Stimulated activated CD4-positive, alpha-beta T cell treated with anti-CD3 and anti-CD28 coated beads, Interleukin-1b, Interleukin-23, amount 100 ng/mL, for 1 hour (primary cell): ENCODE measurements around the gene TACO1.

Experiments used
- DNase-seq, 2 donors: peaks; one replicate each; pipeline ENCODE4 v3.0.0-alpha.2; 2020; ENCODE audit warnings: low read depth in 2 of 2

Gene TACO1

DNA sequence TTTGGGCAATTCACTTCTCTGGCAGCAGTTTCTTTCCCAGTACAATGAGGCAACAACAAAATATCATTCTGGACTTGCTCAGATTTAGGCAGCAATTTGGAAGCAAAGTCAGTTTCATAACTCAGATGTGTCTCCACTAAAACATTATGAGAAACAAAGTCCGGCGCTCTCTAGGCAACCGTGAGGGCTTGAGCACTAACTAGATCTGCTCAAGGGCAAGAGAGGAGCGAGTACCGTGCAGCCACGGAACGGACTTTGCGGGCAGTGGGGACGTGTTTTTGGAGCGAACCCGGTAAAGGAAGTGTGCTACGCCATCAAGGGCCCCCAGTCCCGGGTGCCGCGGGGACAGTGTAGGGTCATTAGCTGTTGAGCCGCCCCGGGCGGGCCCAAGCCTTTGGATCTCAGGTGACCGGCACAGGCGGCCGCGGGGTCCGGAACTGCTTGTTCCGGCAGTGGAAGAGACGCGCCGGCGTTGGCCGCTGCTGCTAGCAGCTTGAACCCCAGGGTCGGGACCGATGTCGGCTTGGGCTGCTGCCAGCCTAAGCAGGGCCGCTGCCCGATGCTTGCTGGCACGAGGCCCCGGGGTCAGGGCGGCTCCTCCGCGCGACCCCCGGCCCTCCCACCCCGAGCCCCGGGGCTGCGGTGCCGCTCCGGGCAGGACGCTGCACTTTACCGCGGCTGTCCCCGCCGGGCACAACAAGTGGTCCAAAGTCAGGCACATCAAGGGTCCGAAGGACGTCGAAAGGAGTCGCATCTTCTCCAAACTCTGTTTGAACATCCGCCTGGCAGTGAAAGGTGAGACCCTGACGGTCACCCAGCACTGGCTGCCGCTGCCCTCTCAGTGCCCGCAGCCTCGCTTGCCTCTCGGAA, at the start of gene TACO1:
Gene TACO1, plus strand, starts transcription at position 327 of the 870 bp plus-strand sequence. Its CDS starts 189 bp downstream, at position 516.
- DNase-seq: peak; percentile 39 to 68

DNA sequence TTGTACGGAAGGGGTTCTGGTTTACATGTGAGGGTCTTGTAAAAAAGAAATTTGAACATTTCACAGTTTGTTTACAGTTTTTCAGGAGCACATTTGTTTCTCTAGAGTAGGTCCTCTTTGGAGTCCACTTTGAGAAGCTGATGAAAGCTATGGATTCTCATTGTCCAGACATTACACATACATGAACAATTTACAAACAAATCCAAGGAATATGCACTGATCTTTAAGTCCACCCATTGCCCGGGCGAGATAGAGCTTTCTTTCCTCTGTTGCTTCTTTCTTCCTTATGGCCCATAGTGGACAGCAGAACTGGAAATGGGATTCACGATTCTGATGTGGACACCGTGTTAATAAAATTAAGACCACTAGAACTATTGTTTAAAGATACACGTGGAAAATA, 48.5 kb upstream of the TACO1 start:
- no peak for DNase-seq

DNA sequence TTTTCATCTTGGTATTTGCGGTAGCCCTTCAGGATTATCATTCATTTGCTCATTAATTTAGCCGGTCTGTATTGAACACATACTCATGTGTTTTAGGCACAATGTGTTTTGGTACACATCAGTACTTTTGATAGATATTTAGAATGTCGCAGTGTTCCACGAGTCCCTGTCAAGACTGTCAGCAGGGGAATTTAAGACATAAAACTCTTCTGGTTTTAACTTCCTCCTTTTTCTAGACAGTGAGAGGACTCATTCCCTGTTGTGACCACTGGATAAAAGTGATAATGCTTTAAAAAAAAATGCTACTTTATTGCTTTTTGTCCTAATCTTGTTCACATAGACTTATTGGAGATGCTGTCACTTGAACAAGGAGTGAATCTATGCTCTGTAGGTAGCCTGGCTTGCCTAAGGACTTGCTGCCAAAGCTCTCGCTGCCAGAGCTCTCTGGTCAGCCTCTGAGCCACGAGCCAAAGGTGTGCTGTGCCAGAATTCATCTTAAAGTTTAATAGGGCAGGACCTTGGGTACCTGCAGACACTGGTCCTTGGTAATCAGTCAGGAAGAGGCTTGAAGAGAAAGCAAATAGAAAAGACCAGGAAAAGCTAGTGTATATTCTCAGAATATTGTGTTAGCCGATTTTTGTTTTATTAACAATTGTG, 45.1 kb upstream of the TACO1 start:
- no peak for DNase-seq

DNA sequence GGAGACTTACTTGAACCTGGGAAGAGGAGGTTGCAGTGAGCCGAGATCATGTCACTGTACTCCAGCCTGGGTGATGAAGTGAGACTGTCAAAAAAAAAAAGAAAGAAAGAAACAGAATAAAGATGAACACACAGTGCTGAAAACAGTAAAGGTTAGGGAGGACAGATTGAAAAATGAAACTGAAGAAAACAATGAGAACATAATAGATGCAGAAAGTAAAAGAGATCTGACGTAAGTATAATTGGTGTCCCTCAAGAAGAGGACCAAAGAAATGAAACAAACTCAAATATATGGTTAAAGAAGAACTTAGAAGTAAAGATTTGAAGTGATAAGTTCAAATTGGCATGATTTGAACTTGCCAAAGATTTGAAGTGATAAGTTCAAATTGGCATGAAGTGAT, 43.3 kb upstream of the TACO1 start:
- no peak for DNase-seq

DNA sequence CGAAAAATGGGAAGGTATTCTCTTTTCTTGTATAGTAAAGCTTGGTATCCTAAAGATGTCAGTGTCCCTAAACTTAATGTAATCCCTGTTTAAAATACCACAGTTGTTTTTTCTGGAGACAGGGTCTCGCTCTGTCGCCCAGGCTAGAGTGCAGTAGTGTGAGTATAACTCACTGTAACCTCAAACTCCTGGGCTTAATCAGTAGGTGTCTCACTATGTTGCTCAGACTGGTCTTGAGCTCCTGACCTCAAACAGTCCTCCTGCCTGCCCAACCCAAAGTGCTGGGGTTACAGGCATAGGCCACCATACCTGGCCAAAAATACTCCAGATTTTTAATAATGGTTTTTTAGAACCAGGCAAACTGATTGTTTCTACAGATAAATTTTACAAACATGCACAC, 42.3 kb upstream of the TACO1 start:
- no peak for DNase-seq

DNA sequence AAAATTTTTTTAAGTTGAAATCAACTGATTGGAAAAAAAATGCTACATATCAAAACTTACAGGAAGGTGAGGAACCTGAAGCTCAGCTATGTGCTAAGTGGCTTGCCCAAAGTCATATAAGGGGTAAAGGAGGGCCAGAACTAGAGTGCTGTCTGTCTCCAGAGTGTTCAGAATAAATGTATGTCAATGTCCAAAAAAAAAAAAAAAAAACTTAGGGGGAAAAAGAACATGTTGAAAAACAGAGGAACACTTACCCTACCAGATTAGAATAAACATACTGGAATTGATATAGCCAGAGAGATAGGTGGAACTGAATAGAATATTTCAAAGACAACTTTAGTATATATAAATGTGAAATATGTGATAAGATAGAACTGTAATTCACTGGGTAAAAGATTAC, 38.9 kb upstream of the TACO1 start:
- no peak for DNase-seq

DNA sequence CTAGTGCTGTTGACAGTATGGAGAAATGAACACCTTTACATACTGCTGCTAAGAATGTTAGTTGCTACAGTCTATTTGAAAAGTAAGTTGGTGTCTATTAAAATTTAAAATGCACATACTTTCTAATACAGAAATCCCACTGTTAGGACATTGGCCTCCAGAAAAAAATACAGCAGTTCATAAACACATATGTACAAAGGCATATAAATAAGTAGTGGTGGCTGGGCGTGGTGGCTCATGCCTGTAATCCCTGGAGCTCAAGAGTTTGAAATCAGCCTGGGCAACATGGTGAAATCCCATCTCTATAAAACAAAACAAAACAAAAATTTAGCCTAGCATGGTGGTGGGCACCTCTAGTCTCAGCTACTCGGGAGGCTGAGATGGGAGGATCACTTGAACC, 37.4 kb upstream of the TACO1 start:
- no peak for DNase-seq

DNA sequence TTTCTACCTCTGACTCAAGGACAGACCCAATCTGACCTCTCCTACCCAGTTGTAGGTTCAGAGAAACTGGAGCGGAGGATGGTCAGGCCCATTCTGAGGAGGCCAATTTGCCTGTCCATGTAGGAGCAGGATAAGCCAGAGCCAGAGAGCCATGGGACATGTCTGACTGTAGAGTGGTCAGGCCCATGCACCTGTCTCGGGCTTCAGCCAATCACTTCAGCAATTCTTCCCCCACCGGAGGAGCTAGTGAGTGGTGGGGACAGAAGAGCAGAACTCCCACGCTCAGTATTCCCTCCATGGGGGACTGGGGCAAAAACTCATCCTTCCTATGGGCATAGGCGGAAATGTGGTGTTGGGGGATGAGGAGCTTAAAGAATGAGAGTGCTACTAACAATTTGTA, 36.1 kb upstream of the TACO1 start:
- DNase-seq: no peak

DNA sequence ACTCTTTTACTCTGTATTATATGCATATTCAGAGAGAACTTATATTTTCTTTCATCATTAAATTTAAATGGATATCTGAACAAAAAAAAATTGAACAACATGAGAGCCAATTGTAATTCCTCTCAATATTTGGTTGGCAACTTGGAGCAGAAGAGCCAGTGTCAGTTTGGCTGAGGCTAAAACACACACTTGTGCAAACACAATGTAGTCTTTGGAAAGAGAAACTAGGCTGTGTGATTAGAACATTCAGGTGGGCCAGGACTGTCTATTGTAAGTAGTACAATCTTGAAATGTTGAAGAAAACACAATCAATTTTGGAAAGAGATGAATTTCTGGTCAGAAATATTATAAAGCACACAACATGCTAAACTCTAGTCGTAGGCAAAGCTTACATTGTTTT, 33.5 kb upstream of the TACO1 start:
- no peak for DNase-seq

DNA sequence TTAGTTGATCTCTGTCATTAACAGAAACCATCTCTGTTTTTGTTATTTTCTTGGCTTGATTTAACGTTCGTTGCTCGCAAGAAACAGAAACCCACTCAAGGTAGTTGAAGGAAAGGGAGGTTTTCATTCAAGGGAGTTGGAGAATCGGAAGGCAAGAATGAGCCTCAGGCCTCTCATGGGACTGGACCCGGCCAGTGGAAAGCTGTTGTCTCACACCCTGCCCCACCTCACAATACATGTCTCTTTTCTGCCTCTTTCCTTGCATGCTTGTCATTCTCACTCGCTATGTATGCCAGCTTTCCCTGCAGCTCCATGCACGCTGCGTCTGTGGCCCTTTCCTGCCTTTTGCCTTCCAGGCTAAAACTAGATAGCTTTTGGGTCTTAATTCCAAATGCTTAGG, 32.1 kb upstream of the TACO1 start:
- no peak for DNase-seq

DNA sequence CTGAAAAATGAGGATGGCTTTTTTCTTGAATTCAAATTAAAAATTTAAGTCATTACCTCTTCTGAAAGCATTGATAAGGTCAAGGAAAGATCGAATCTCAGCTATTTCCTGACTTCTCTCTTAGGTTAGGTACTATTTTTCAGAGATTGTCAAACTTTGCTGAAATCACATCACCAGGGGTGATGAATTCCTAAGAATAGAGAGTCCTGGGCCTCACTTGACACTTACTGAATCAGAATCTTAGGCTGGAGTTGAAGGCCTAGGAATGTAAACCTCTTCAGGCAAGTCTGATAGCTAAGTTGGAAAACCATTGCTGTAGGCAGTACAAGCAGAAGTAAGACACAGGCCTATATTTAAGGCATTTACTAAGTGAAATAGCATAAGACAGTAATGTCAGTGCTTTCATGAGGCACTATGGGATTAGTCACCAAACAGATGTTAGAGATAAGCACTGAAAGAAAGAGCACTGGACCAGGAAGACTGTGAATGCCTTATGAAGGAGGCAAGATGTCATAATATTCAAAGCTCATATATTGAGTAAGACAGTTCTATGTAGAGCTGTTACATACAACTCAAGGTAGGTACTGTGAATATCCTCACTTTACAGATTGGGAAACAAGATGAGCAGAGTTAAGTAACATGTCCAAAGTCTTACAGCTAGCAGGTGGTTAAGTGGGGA, 28.9 kb upstream of the TACO1 start:
- no peak for DNase-seq

DNA sequence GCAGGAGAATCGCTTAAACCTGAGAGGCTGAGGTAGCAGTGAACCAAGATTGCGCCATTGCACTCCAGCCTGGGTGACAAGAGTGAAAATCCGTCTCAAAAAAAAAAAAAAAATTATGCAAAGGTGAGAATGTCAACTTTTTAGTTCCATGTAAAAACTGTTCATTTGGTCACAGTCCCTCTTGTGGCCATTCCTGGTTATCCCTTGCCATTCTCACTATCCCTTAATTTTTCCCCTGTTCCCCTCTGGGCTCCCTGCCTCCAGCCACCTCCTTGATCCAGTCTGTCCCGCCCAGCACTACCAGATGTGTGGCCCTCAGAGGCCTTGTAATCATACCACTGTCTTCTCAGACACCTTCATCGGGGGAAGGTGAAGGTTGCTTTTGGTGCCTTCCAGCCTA, 27.1 kb upstream of the TACO1 start:
- DNase-seq: no peak

DNA sequence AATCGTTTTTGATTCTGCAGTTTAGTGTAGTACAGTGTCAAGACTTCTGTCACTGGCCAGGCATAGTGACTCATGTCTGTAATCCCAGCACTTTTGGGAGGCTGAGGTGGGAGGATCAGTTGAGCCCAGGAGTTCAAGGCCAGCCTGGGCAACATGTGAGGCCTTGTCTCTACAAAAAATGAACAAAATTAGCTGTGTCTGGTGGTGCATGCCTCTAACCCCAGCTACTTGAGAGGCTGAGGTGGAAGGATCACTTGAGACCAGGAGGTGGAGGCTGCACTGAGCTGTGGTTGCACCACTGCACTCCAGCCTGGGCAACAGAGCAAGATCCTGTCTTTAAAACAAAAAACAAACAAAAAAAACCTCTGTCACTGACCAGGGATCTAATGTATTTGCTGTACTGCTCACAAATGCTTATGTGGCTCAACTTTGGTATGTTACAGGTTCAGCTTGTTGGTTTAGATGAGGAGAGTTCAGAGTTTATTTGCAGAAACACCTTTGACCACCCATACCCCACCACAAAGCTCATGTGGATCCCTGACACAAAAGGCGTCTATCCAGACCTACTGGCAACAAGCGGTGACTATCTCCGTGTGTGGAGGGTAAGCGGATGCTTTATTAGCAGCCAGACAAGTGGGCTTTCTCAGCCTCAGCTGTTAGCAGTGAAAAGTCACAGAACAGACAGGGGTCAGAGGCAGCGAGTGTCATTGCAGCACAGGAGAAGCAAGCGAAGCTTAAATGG, 22.5 kb upstream of the TACO1 start:
- no peak for DNase-seq

DNA sequence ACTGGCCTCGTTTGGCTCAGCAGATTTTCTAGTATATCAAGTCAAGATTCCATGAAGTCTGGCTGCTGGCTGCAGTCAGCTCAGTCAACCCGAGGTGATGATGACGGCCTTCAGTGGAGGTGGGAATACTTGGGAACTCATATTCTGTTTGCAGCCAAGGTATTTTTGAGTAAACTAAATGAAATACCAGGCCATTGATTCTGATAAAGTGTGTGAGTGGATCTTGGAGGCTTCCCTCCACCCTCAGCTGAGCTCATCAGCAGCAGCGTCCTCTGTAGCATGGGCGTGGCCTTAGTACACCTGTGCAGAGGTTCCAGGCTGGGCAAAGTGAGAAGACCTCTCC, 22.0 kb upstream of the TACO1 start:
- DNase-seq: no peak

DNA sequence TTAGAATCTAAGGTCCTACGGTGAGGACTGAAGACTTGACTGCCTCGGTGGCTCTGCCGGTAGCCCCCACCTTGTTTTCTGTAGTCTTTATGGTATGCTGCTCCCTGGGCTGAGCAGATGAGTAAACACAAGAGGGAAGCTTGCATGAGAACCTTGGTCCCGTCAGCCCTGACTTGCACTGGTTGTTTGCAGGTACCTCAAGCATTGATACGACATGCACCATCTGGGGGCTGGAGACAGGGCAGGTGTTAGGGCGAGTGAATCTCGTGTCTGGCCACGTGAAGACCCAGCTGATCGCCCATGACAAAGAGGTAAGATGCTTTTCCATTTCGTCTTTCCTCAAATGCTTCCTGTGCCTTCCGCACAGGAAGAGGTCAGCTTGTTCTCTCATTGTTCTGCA, 21.1 kb upstream of the TACO1 start:
- no peak for DNase-seq

DNA sequence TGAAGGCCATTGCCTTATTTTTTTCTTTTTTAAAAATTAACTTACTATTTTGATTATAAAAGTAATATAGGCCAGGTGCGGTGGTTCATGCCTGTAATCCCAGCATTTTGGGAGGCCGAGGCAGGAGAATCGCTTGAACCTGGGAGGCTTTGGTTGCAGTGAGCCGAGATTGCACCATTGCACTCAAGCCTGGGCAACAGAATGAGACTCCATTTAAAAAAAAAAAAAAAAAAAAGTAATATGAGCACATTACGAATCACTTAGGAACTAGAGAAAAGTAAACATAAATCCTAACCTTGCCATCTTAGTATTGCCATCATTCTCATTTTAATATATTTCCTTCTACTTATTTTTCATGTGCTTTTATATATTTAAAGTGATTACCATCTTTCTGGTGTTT, 12.9 kb upstream of the TACO1 start:
- no peak for DNase-seq

DNA sequence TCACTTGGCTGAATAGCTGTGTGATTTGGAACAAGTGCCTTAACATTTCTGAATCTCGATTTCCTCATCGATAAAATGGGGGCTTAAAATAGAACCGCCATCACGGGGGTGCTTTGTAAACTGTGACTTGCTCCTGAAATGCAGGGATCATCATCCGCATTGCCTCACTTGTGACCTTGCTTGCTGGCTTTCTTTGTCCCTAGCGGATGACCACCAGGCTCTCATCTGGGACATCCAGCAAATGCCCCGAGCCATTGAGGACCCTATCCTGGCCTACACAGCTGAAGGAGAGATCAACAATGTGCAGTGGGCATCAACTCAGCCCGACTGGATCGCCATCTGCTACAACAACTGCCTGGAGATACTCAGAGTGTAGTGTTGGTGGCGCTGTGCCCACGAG, 11.9 kb upstream of the TACO1 start:
- DNase-seq: no peak

DNA sequence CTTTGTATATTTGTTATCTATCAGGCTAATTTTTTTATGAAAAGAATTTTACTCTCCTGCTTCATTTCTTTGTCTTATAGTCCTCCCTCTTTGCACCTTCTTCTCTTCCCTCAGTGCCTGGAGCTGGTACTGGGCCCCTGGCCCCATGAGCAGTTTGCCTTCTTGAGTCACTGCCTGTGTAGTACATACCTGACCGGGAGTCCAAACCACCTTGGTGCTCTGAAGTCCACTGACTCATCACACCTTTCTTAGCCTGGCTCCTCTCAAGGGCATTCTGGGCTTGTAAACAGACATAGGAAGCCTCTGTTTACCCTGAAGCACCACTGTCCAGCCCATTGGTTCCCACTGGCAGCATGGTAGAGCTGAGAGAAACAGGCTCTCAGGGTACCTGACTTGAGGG, 11.0 kb upstream of the TACO1 start:
- no peak for DNase-seq

DNA sequence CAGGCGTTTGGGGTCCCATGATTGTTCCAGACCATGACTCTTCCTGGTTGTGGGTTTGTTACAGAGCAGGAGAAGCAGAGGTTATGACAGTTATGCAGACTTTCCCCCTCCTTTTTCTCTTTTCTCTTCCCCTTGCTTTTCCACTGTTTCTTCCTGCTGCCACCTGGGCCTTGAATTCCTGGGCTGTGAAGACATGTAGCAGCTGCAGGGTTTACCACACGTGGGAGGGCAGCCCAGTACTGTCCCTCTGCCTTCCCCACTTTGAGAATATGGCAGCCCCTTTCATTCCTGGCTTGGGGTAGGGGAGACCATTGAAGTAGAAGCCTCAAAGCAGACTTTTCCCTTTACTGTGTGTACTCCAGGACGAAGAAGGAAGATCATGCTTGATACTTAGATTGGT, 7.9 kb upstream of the TACO1 start:
- no peak for DNase-seq

DNA sequence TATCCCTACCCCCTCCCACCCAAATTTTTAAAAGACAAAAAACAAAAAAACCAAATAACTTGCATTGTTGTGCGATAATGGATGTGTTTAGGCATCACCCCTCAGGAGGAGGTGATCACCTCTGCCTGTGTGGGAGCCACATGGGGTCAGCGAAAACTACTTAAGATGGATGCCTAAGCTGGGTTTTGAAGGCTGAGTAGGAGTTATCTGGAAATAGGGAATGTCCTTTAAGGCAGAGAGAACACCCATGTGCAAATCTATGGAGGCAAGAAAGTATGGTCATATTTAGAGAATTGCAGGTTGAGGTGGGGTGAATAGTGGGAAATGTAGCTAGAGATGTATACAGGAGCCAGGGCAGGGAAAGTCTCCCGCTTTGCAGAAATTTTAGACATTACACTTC, 5.6 kb upstream of the TACO1 start:
- no peak for DNase-seq

DNA sequence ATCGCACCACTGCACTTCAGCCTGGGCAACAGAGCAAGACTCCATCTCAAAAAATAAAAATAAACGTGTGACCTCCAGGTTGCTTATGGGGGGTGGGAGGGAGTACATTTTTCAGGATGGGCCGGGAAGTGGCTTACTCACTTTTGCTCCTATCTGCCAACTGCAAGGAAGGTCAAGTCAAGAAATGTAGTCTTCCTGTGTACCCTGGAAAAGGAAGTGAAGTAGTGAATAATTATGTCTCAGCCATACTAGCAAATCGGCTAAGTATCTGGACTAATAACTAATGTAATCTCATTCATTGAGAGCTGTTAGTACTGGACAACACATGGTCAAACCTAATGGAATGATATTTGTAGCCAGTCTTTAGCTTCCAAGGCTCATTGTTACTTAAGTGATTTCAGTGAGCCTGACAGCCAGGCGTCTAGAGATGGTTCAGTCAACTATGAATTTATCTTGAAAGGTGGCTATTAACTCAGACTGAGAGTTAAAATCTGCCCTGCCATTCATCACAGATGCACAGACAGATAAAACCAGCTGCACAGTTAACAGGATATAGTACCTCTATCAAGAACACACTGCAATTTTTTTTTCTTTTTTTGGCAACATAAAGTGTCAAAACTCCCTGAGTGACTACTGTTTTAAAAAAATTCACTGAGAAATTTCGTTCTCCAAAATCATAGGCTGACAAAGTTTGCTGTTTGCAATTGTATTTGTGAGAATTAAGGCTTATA, 3.7 kb upstream of the TACO1 start:
- DNase-seq: no peak

DNA sequence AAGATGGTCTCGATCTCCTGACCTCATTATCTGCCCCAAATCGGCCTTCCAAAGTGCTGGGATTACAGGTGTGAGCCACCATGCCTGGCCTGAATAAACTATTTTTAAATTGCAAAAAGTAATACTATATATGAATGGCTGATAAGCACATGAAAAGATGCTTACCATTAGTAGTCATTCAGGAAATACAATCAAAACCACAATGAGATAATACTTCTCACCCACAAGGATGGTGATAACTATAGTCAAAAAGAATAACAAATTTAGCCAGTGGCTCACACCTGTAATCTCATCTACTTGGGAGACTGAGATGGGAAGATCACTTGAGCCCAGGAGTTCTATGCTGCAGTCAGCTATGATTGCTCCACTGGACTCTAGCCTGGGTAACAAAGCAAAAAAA, 2.4 kb upstream of the TACO1 start:
- DNase-seq: no peak
